Mammary epithelial cell (primary cell): ENCODE data around the gene MSH3.

Source experiments
- CTCF ChIP-seq, 2 donors: IDR thresholded peaks in 1 of 2; conservative IDR thresholded peaks in 1 of 2; 2 replicates each; pipeline ENCODE4 v1.5.1; 2011 to 2012; ENCODE audit warnings: inconsistent platforms in 2 of 2, low read length in 2 of 2, mild to moderate bottlenecking in 2 of 2, control low read depth in 1 of 2, low read depth in 1 of 2; ENCODE audit not compliant: insufficient read depth in 1 of 2; ENCODE audit errors: extremely low read depth in 1 of 2
- EZH2 ChIP-seq: IDR thresholded peaks from 2 replicates; pipeline ENCODE4 v1.6.1; 2012; ENCODE audit warnings: low read length, inconsistent platforms, borderline replicate concordance

- no peak for TF ChIP-seq CTCF (conservative IDR thresholded peaks at IDR 0.05 in 1 of 2, IDR thresholded peaks at IDR 0.05 in 1 of 2; ENCODE audit: extremely low read depth in 1 of 2, insufficient read depth in 1 of 2, low read depth in 1 of 2, low read length in 2 of 2)
- no peak for TF ChIP-seq EZH2
Measured at GRCh38 chr5:80820685-80821084, 166.2 kb downstream of the MSH3 start.
